Activated T-helper 9 cell treated with anti-CD3 and anti-CD28 coated beads, Interleukin-2, amount 50 U/mL, for 16 hours (primary cell): ENCODE data around the gene ZNF235.
"Not testable (repeated sequence)": the region's sequence is repeated elsewhere in the genome, so short reads cannot be mapped to it uniquely, and the experiment has no call there.

Source experiments
- DNase-seq: peaks from one replicate; pipeline ENCODE4 v3.0.0-alpha.2; 2020; ENCODE audit warnings: low read depth

ZNF235 gene

GRCh38 chr19:44255705-44256411 lies 49.0 kb downstream of the ZNF235 start:
- no peak for DNase-seq

DNA sequence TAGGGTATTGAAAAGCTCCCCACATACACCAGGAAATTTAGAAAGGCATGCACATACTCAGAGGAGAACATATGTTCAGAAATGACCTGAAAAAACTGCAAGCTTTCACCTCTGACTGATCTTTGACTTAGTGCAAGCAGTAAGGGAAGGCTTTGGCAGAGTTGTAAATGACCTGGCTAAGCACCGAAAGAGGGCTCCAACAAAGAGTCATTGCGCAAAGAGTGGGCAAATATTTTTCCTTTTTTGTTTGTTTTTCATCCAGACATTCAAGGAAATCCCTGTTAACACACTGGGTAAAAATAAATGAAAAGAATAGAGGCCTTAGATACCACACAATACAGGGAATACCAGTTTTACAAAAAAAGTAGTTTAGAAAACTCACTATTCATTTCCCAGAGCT lies 50.3 kb downstream of the ZNF235 start:
- DNase-seq = no peak

- not testable (repeated sequence) for DNase-seq
These were observed 51.4 kb downstream of the ZNF235 start for GRCh38 chr19:44253392-44253791.

DNA sequence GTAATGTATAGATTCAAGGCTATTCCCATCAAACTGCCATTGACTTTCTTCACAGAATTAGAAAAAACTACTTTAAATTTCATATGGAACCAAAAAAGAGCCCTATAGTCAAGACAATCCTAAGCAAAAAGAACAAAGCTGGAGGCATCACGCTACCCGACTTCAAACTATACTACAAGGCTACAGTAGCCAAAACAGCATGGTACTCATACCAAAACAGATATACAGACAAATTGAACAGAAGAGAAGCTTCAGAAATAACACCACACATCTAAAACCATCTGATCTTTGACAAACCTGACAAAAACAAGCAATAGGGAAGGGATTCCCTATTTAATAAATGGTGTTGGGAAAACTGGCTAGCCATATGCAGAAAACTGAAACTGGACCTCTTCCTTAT lies 52.5 kb downstream of the ZNF235 start:
- not testable (repeated sequence) for DNase-seq

DNA sequence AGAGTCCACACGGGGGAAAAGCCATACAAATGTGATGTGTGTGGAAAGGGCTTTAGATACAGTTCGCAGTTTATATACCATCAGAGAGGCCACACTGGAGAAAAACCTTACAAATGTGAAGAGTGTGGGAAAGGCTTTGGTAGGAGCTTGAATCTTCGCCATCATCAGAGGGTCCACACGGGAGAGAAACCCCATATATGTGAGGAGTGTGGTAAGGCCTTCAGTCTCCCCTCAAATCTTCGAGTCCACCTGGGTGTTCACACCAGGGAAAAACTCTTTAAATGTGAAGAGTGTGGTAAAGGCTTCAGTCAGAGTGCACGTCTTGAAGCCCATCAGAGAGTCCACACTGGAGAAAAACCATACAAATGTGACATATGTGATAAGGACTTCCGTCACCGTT lies 68.4 kb downstream of the ZNF235 start:
- no peak for DNase-seq
